ENCODE measurements around the gene METTL24.
"Not testable (repeated sequence)": the region's sequence is repeated elsewhere in the genome, so short reads cannot be mapped to it uniquely, and the experiment has no call there.

The METTL24 gene

GRCh38 chr6:110256366-110256765 is 101.8 kb downstream of the METTL24 start:
- no peak for DNase-seq (ENCODE audit: low read depth)

GRCh38 chr6:110255211-110255750 is 102.9 kb downstream of the METTL24 start:
- DNase-seq (ENCODE audit: low read depth), result no peak

- DNase-seq (ENCODE audit: low read depth), result no peak
Observed at GRCh38 chr6:110250838-110251237, 107.3 kb downstream of the METTL24 start.

GRCh38 chr6:110250058-110250457 is 108.1 kb downstream of the METTL24 start:
- DNase-seq (ENCODE audit: low read depth), result no peak

- no peak for DNase-seq (ENCODE audit: low read depth)
Observed at GRCh38 chr6:110246900-110247546, 111.1 kb downstream of the METTL24 start.

- no peak for DNase-seq (ENCODE audit: low read depth)
Observed at GRCh38 chr6:110246378-110246777, 111.8 kb downstream of the METTL24 start.

GRCh38 chr6:110244621-110245020 is 113.5 kb downstream of the METTL24 start:
- not testable (repeated sequence) for DNase-seq (ENCODE audit: low read depth)

- no peak for DNase-seq (ENCODE audit: low read depth)
Observed at GRCh38 chr6:110239526-110240274, 118.4 kb downstream of the METTL24 start.

- not testable (repeated sequence) for DNase-seq (ENCODE audit: low read depth)
Observed at GRCh38 chr6:110236007-110236406, 122.1 kb downstream of the METTL24 start.

- DNase-seq (ENCODE audit: low read depth), result no peak
Observed at GRCh38 chr6:110233770-110234374, 124.3 kb downstream of the METTL24 start.

- DNase-seq (ENCODE audit: low read depth), result no peak
Observed at GRCh38 chr6:110232450-110232849, 125.7 kb downstream of the METTL24 start.

GRCh38 chr6:110226261-110226660 is 131.9 kb downstream of the METTL24 start:
- no peak for DNase-seq (ENCODE audit: low read depth)

- DNase-seq (ENCODE audit: low read depth), result no peak
Observed at GRCh38 chr6:110221738-110222137, 136.4 kb downstream of the METTL24 start.

GRCh38 chr6:110217266-110217665 is 140.9 kb downstream of the METTL24 start:
- no peak for DNase-seq (ENCODE audit: low read depth)

GRCh38 chr6:110216140-110216539 is 142.0 kb downstream of the METTL24 start:
- DNase-seq (ENCODE audit: low read depth), result no peak

GRCh38 chr6:110214338-110214737 is 143.8 kb downstream of the METTL24 start:
- DNase-seq (ENCODE audit: low read depth), result no peak

GRCh38 chr6:110211753-110212152 is 146.4 kb downstream of the METTL24 start:
- DNase-seq (ENCODE audit: low read depth), result no peak

GRCh38 chr6:110207652-110208051 is 150.5 kb downstream of the METTL24 start:
- no peak for DNase-seq (ENCODE audit: low read depth)

- DNase-seq (ENCODE audit: low read depth), result no peak
Observed at GRCh38 chr6:110201151-110201884, 156.8 kb downstream of the METTL24 start.

- no peak for DNase-seq (ENCODE audit: low read depth)
Observed at GRCh38 chr6:110198561-110198960, 159.6 kb downstream of the METTL24 start.

- no peak for DNase-seq (ENCODE audit: low read depth)
Observed at GRCh38 chr6:110196874-110197273, 161.3 kb downstream of the METTL24 start.

- no peak for DNase-seq (ENCODE audit: low read depth)
Observed at GRCh38 chr6:110195639-110196038, 162.5 kb downstream of the METTL24 start.

Data from fibroblast of the conjunctiva (primary cell).